ENCODE data around the gene MMP7. TPM values are rescaled to one million over a fixed set of nuclear protein-coding genes. Genes with fewer than 3 reads are reported as not detected.

MMP7 gene
- total RNA-seq, 1 donor from 2014 or later = not detected

GRCh38 chr11:102560555-102561011 is 30.0 kb upstream of the MMP7 start:
- no peak for DNase-seq (ENCODE audit: low spot score in 2 of 2, unreplicated experiment in 2 of 2)
- no peaks in the 10 kb centered on the region for H3K9me3 Mint-ChIP-seq
- H3K36me3 Mint-ChIP-seq = no peaks in the 10 kb centered on the region
- no peaks in the 10 kb centered on the region for H3K4me1 Mint-ChIP-seq
- H3K27me3 Mint-ChIP-seq (ENCODE audit: low read depth) = no peaks in the 10 kb centered on the region
- H3K27ac Mint-ChIP-seq = peak overlapping the region; percentile 26
- H3K4me3 Mint-ChIP-seq = peak overlapping the region; percentile 16
- TF ChIP-seq, protein P1, sequence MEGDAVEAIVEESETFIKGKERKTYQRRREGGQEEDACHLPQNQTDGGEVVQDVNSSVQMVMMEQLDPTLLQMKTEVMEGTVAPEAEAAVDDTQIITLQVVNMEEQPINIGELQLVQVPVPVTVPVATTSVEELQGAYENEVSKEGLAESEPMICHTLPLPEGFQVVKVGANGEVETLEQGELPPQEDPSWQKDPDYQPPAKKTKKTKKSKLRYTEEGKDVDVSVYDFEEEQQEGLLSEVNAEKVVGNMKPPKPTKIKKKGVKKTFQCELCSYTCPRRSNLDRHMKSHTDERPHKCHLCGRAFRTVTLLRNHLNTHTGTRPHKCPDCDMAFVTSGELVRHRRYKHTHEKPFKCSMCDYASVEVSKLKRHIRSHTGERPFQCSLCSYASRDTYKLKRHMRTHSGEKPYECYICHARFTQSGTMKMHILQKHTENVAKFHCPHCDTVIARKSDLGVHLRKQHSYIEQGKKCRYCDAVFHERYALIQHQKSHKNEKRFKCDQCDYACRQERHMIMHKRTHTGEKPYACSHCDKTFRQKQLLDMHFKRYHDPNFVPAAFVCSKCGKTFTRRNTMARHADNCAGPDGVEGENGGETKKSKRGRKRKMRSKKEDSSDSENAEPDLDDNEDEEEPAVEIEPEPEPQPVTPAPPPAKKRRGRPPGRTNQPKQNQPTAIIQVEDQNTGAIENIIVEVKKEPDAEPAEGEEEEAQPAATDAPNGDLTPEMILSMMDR (IDR thresholded peaks at IDR 0.05; ENCODE audit: unreplicated experiment) = no peak

DNA sequence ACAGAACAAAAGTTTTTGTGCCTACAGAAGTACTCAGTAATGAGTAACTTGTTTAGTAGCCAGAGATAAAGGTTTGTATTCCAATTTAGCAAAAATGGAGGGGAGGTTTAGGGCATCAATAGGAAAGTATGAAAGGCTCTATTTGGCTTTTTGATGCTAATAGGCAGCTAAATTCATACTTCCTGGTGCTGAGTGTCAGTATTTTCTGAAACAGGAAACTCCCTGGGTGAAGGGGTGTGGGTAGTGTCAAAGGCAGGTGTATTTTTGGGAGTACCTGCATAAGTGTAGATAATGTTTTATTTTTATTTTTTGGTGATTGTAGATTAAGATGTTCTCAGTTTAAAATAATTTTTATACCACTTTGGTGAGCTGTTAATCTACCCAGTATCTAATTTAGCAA is 29.3 kb upstream of the MMP7 start:
- Mint-ChIP-seq H3K27me3 (ENCODE audit: low read depth) (no peaks in the 10 kb centered on the region), H3K9me3 (no peaks in the 10 kb centered on the region), H3K36me3 (no peaks in the 10 kb centered on the region), H3K4me3 (no peak overlapping the region), H3K4me1 (no peaks in the 10 kb centered on the region), H3K27ac (no peak overlapping the region)
- DNase-seq (ENCODE audit: low spot score in 2 of 2, unreplicated experiment in 2 of 2) = no peak
- TF ChIP-seq, protein P1 (IDR thresholded peaks at IDR 0.05; ENCODE audit: unreplicated experiment) = no peak

- DNase-seq (ENCODE audit: low spot score in 2 of 2, unreplicated experiment in 2 of 2) = no peak
- no peak overlapping the region for H3K27ac Mint-ChIP-seq
- H3K4me3 Mint-ChIP-seq = no peak overlapping the region
- peaks cover 16% of the 10 kb centered on the region for H3K4me1 Mint-ChIP-seq
- no peaks in the 10 kb centered on the region for H3K27me3 Mint-ChIP-seq (ENCODE audit: low read depth)
- H3K9me3 Mint-ChIP-seq = no peaks in the 10 kb centered on the region
- TF ChIP-seq, protein P1 (IDR thresholded peaks at IDR 0.05; ENCODE audit: unreplicated experiment) = no peak
- H3K36me3 Mint-ChIP-seq = no peaks in the 10 kb centered on the region
Measured at GRCh38 chr11:102555091-102555490, 24.5 kb upstream of the MMP7 start.

DNA sequence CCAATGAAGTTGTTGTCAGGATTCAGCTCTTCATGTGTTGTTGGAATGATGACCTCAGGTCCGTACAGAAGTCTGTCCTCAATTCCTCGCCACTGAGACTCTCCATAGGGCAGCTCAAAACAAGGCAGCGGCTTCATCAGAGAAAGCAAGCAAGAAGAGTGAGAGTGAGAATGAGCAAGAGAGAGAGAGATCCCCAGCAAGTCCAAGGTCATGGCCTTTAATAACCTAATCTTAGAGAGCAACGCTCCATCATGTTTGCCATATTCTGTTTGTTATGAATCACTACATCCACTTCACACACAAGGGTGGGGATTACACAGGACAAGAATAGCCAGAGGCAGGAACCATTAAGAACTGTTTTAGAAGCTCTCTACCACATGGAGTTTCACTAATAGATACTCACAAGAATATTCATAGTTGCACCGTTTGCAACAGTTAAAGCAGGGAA is 23.3 kb upstream of the MMP7 start:
- TF ChIP-seq, protein P1 (IDR thresholded peaks at IDR 0.05; ENCODE audit: unreplicated experiment) = no peak
- no peak overlapping the region for H3K27ac Mint-ChIP-seq
- H3K9me3 Mint-ChIP-seq = no peaks in the 10 kb centered on the region
- peaks cover 16% of the 10 kb centered on the region for H3K4me1 Mint-ChIP-seq
- no peaks in the 10 kb centered on the region for H3K27me3 Mint-ChIP-seq (ENCODE audit: low read depth)
- H3K4me3 Mint-ChIP-seq = no peak overlapping the region
- H3K36me3 Mint-ChIP-seq = no peaks in the 10 kb centered on the region
- no peak for DNase-seq (ENCODE audit: low spot score in 2 of 2, unreplicated experiment in 2 of 2)

- TF ChIP-seq, protein P1 (IDR thresholded peaks at IDR 0.05; ENCODE audit: unreplicated experiment) = no peak
- Mint-ChIP-seq H3K4me3 (no peak overlapping the region), H3K27me3 (ENCODE audit: low read depth) (no peaks in the 10 kb centered on the region), H3K27ac (peak overlapping the region; percentile 58), H3K9me3 (no peaks in the 10 kb centered on the region), H3K4me1 (peaks cover 16% of the 10 kb centered on the region), H3K36me3 (no peaks in the 10 kb centered on the region)
- no peak for DNase-seq (ENCODE audit: low spot score in 2 of 2, unreplicated experiment in 2 of 2)
Measured at GRCh38 chr11:102552447-102553194, 22.1 kb upstream of the MMP7 start.

All from mesothelial cell of epicardium (in vitro differentiated cells).